ENCODE data around the gene ALOX15. TPM values are rescaled to one million over a fixed set of nuclear protein-coding genes. Genes with fewer than 3 reads are reported as not detected.
"Not testable (repeated sequence)": the region's sequence is repeated elsewhere in the genome, so short reads cannot be mapped to it uniquely, and the experiment has no call there.

Gene ALOX15
- total RNA-seq, 2 experiments from 2014 or later = not detected

DNA sequence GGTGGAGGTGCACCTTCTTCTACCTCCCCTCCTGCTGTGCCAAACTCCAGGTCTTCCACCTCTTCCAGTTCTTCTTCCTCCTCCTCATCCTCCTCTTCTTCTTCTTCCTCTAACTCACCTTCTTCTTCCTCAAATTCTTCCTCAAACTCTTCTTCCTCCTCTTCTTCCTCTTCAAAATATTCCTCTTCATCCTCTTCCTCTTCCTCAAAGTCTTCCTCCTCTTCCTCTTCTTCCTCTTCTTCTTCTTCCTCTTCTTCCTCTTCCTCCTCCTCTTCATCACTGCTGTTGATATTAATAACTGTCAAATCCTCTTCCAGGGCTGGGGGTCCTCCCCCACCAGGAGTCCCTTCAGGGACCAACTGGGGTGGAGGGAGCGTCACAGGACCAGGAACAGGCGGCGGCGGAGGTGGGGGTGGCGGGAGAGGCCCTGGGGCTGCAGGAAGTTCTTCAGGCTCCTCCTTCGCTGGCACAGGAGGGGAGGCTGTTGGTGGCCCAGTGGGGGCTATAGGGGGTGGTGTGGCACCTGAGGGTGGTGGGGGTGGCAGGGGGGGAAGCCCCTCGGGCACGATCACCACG is 30.7 kb upstream of the ALOX15 start:
- Mint-ChIP-seq H3K4me1 (no peaks in the 10 kb centered on the region), H3K36me3 (peaks cover 15% of the 10 kb centered on the region), H3K27me3 (no peaks in the 10 kb centered on the region), H3K4me3 (no peak overlapping the region), H3K9me3 (no peaks in the 10 kb centered on the region), H3K27ac (no peak overlapping the region)
- DNase-seq (no peak), ATAC-seq (ENCODE audit: low read depth) (no peak)
- POLR2A ChIA-PET = no interaction called here

DNA sequence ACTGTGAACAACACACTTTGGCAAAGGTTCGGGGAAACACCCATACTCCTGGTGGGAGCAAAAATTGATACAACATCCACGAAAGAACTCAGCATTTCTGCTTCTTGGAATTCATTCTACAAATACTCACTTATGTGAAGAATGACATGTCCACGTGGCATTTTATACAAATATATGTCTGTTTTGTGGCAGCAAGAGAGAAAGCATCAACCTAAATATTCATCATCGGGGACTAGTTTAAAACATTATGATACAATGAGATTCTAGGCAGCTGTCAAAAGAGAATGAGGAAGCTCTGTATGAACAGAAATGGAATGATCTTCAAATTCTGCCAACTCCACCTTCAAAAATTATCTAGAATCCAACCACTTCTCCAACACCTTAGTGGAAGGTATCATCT is 25.7 kb upstream of the ALOX15 start:
- Mint-ChIP-seq H3K4me3 (no peak overlapping the region), H3K36me3 (peaks cover 10% of the 10 kb centered on the region), H3K27me3 (peaks cover 6% of the 10 kb centered on the region), H3K27ac (no peak overlapping the region), H3K4me1 (peaks cover 3% of the 10 kb centered on the region), H3K9me3 (no peaks in the 10 kb centered on the region)
- ATAC-seq (ENCODE audit: low read depth) (no peak), DNase-seq (no peak)
- POLR2A ChIA-PET = no interaction called here

DNA sequence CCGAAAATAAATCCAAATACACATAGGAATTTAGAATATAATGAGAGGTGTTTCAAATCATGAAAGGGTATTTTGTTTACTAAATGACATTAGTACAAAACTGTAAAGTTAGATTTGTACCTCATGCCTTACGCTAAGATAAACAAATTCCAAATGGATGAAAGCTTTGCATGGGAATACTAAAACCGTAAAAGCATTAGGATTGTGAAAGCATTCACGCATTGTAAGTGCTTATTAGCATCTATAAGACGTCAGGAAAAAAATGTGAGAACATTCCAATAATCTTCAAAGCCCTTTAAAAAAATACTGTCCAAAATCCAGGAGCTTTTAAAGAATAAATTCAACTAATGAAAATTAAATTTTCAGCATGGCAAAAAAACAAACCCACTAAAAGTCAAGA is 24.8 kb upstream of the ALOX15 start:
- Mint-ChIP-seq H3K27ac (no peak overlapping the region), H3K27me3 (peaks cover 6% of the 10 kb centered on the region), H3K4me1 (peaks cover 3% of the 10 kb centered on the region), H3K36me3 (peaks cover 8% of the 10 kb centered on the region), H3K9me3 (no peaks in the 10 kb centered on the region), H3K4me3 (no peak overlapping the region)
- POLR2A ChIA-PET = no interaction called here
- DNase-seq (no peak), ATAC-seq (ENCODE audit: low read depth) (no peak)

DNA sequence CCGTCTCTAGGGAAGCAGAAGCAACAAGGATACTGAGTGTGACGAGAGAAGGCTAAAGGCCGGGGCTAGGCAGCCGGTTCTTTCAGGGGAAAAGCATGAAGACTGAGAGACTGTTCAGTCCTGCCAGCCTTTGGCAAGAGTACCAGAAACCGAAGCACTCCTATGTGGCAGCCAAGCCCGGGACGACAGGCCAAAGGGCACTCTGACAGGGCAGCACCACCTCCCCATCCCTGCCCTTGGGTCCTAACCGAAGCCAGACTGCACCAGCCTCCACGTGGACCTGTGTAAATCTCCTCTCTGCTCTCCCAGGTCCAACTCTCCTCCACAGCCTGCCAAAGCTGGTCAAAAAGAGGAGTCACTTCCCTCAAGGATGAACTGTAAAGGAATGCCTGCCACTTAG is 23.5 kb upstream of the ALOX15 start:
- Mint-ChIP-seq H3K27me3 (peaks cover 6% of the 10 kb centered on the region), H3K4me1 (peaks cover 3% of the 10 kb centered on the region), H3K4me3 (no peak overlapping the region), H3K9me3 (no peaks in the 10 kb centered on the region), H3K27ac (no peak overlapping the region), H3K36me3 (no peaks in the 10 kb centered on the region)
- no peak for DNase-seq
- ATAC-seq (ENCODE audit: low read depth) = no peak
- POLR2A ChIA-PET = no interaction called here

DNA sequence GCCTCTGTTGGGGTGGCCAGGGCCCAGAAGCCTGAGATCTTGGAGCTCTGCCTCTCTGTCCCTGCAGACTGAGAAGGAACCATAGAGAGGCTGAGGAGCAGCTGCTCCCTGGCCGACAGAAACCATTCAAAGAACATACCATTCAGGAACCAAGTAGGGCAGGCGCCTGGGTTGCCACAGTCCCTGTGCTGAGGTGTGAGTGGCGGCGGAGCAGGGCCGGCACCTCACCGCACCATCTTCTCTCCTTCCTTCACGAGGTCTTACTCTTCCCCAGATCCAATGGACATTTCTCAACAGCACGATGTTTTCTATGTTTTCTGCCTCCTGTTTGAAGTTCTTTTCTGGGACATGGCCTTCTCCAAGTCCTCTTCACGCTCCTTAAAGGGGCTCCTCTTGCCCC is 22.8 kb upstream of the ALOX15 start:
- Mint-ChIP-seq H3K36me3 (no peaks in the 10 kb centered on the region), H3K4me3 (no peak overlapping the region), H3K4me1 (peaks cover 3% of the 10 kb centered on the region), H3K27ac (no peak overlapping the region), H3K27me3 (peaks cover 6% of the 10 kb centered on the region), H3K9me3 (no peaks in the 10 kb centered on the region)
- DNase-seq (no peak), ATAC-seq (ENCODE audit: low read depth) (no peak)
- POLR2A ChIA-PET = no interaction called here

DNA sequence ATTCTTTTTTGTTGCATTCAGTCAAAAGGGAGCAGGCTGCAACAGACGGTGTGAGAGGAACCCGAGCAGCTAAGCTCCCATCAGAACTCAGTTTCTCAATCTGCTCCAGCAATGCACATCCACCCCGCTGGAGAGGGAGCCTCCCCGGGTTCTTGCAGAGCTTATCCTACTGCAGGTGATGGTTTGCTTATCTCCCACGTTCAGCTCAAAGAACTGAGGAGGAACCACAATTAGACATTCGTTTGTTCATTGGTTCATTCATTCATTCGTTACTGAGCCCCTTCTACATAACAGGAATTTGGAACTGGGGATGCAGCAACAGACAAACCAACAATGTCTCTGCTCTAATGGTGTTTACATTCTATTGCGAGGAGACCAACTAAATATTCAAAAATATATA is 22.2 kb upstream of the ALOX15 start:
- peaks cover 3% of the 10 kb centered on the region for H3K4me1 Mint-ChIP-seq
- POLR2A ChIA-PET = no interaction called here
- H3K9me3 Mint-ChIP-seq = no peaks in the 10 kb centered on the region
- no peak overlapping the region for H3K27ac Mint-ChIP-seq
- ATAC-seq (ENCODE audit: low read depth) (no peak), DNase-seq (no peak)
- H3K36me3 Mint-ChIP-seq = no peaks in the 10 kb centered on the region
- no peak overlapping the region for H3K4me3 Mint-ChIP-seq
- H3K27me3 Mint-ChIP-seq = peaks cover 6% of the 10 kb centered on the region

DNA sequence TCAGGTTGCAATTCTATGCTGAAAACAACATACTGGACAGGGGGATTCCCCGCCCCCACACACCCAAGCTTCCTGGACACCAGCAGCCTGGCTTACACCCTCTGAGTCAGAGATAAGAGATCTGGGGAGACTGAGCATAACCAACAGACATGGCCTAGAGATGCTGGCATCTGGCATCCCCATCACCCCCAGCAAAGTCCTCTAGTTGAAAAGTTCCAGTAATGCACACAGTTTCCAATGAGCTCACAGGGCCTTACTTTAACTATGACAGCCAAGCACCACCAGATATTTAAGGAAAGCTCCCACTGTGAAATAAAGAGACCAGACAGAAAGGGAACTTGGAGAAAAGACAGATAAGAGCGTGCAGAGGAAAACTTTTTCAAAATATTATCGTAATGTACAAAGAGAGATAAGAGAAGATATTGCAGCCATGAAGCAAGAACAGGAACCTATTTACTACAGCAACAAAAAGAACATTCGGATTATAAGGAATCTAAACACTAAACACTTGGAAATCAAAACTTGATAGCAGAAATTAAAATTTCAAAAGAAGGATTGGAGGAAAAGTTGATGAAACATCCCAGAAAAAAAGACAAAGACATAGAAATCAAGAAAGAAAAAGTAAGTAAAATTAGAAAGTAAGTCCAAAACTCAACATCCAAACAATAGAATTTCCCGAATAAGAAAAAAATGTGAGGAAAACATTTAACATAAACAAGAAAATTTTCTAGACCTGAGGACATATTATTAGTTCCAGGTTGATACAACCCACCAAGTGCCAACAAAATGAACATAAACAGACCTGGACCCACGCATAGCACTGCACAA is 17.2 kb upstream of the ALOX15 start:
- H3K4me3 Mint-ChIP-seq = no peak overlapping the region
- no peak overlapping the region for H3K27ac Mint-ChIP-seq
- no peaks in the 10 kb centered on the region for H3K9me3 Mint-ChIP-seq
- DNase-seq = no peak
- POLR2A ChIA-PET = interaction anchor here (0.6 kb wide), 1 partner anchor 96 kb away, joined by 3 read pairs; no protein-coding TSS in a partner anchor
- peaks cover 5% of the 10 kb centered on the region for H3K27me3 Mint-ChIP-seq
- peaks cover 2% of the 10 kb centered on the region for H3K4me1 Mint-ChIP-seq
- peak; percentile 47 for ATAC-seq (ENCODE audit: low read depth)
- no peaks in the 10 kb centered on the region for H3K36me3 Mint-ChIP-seq

DNA sequence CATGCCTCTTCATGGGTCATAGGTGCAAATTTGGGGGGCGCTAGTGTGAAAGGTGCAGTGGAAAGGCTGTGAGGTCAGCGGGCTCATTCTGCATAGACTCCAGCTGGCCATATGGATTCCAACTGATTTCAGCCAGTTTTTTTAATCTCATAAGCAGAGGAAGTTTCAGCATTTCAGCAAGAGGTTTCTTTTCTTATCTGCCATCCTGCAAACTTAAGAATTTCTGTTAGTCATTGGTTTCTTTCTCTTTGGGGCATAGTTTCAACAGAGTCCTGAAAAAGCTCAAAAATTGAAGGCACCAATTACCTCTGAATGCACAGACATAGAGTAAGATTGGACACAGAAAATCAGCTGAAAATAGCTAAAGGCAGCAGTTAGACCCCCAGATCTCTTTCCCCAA is 16.2 kb upstream of the ALOX15 start:
- no peaks in the 10 kb centered on the region for H3K9me3 Mint-ChIP-seq
- no peak overlapping the region for H3K4me3 Mint-ChIP-seq
- H3K27ac Mint-ChIP-seq = no peak overlapping the region
- POLR2A ChIA-PET = no interaction called here
- H3K36me3 Mint-ChIP-seq = no peaks in the 10 kb centered on the region
- H3K4me1 Mint-ChIP-seq = peaks cover 2% of the 10 kb centered on the region
- DNase-seq = no peak
- H3K27me3 Mint-ChIP-seq = peaks cover 6% of the 10 kb centered on the region
- ATAC-seq (ENCODE audit: low read depth) = no peak

DNA sequence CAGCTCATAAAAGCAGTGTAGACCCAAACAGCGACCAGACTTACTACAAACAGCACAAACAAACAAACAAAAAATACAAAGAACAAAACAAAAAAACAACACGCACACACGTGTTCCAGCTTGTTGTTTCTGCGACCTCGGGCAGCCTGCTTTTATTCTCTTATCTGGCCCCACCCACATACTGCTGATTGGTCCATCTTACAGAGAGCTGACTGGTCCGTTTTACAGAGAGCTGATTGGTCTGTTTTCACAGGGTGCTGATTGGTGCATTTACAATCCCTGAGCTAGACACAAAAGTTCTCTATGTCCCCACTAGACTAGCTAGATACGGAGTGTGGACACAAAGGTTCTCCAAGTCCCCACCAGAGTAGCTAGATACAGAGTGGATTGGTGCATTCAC is 14.5 kb upstream of the ALOX15 start:
- H3K4me1 Mint-ChIP-seq; H3K36me3 Mint-ChIP-seq; H3K9me3 Mint-ChIP-seq; H3K4me3 Mint-ChIP-seq; H3K27ac Mint-ChIP-seq; ATAC-seq (ENCODE audit: low read depth); H3K27me3 Mint-ChIP-seq; POLR2A ChIA-PET; DNase-seq: not testable (repeated sequence)

DNA sequence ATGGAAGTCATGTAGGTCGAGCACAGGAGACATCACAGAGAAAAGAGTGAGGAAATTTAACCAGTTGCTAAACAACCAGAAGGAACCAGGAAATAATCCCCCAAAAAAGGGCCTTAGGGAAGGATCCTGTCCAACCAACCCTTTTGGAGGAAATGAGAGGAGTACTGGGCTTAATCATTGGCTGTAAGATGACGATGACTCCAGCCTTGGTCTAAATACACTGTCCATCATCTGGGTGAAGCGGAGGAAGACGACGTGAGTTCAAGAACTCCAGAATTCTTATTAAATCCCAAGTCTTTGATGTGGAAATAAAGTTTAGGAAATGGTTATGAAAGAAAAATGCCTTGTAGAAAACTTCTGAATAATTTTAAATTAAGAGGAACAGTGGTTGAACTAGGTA is 11.5 kb upstream of the ALOX15 start:
- Mint-ChIP-seq H3K9me3 (no peaks in the 10 kb centered on the region), H3K27ac (no peak overlapping the region), H3K4me1 (no peaks in the 10 kb centered on the region), H3K4me3 (no peak overlapping the region), H3K27me3 (peaks cover 11% of the 10 kb centered on the region), H3K36me3 (no peaks in the 10 kb centered on the region)
- POLR2A ChIA-PET = no interaction called here
- no peak for DNase-seq
- ATAC-seq (ENCODE audit: low read depth) = no peak

DNA sequence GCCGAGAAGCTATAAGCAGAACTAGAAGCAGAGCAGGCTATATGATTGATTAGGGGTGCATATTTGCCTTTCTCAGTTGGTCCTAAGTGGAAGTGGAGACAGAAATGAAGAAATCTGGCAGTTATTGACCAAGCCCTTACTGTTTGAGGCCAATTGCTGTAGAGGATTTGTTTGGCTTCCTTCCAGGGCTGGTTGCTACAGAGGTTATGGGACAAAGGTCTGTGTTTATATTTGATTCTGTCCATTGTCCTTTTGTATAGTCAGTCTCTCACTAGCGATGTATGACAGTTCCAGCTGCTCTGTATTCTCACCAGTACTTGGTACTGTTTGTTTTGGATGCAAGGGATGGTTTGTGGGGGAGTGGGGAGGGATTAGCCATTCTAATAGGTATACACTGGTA is 7.3 kb upstream of the ALOX15 start:
- ATAC-seq (ENCODE audit: low read depth) = no peak
- Mint-ChIP-seq H3K27ac (no peak overlapping the region), H3K27me3 (peaks cover 25% of the 10 kb centered on the region), H3K9me3 (no peaks in the 10 kb centered on the region), H3K4me3 (no peak overlapping the region), H3K4me1 (no peaks in the 10 kb centered on the region), H3K36me3 (no peaks in the 10 kb centered on the region)
- DNase-seq = no peak
- POLR2A ChIA-PET = no interaction called here

DNA sequence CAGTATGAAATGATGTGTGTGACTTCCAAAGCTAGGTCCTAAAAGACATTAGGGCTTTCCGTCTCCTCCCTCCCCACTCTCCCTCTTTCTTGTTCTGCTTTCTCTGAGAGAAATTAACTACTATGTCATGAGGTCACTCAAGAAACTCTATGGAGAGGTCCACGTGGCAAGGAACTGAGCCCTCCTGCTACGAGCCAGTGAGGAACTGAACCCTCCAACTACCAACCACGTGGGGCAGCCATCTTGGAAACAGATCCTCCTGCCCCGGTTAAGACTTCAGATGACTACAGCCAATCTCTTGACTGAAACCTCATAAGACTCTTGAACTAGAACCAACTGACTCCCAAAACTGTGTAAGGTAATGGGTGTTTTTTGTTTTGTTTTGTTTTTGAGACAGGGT is 4.2 kb upstream of the ALOX15 start:
- Mint-ChIP-seq H3K9me3 (no peaks in the 10 kb centered on the region), H3K27me3 (peaks cover 55% of the 10 kb centered on the region), H3K4me1 (peaks cover 3% of the 10 kb centered on the region), H3K4me3 (no peak overlapping the region), H3K36me3 (no peaks in the 10 kb centered on the region), H3K27ac (no peak overlapping the region)
- POLR2A ChIA-PET = no interaction called here
- DNase-seq = no peak
- ATAC-seq (ENCODE audit: low read depth) = no peak

DNA sequence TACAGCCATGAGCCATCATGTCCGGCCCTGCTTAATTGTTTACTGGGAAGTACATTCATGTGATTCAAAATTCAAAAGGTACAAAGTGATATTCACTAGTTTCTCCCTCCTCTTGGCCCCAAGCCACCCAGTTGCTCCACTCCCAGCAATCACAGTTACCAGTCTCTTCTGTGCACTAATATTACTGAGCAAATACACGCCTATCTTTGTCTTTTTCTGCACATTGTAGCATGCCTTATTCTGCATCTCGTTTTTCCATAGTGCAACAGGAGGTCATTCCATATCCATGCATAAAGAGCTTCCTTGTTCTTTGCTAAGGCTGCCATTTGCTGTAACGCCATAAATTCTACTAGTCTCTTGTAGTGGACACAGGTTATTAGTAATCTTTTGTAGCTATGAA is 2.2 kb upstream of the ALOX15 start:
- Mint-ChIP-seq H3K27ac (no peak overlapping the region), H3K27me3 (peaks cover 60% of the 10 kb centered on the region), H3K9me3 (no peaks in the 10 kb centered on the region), H3K4me1 (peaks cover 7% of the 10 kb centered on the region), H3K4me3 (no peak overlapping the region), H3K36me3 (no peaks in the 10 kb centered on the region)
- no peak for DNase-seq
- ATAC-seq (ENCODE audit: low read depth) = no peak
- POLR2A ChIA-PET = no interaction called here

DNA sequence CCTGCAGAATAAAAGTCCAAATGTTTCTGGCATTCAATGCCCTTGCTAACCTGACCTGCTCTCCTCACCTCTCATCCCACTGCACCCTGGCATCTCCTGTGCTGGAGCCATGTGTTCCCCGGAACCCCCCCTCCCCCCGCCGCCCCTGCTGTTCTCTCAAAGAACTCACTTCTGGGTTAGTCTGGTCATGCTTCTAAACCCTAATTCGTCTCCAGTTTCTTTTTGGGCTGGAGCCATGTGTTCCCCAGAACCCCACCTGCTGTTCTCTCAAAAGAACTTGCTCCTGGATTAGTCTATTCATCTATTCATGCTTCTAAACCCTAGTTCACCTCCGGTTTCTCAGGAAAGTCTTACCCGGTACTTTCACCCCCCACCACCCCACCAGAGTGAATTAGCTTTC is 808 bp upstream of the ALOX15 start:
- no peak for ATAC-seq (ENCODE audit: low read depth)
- H3K4me1 Mint-ChIP-seq = peaks cover 9% of the 10 kb centered on the region
- no peak overlapping the region for H3K27ac Mint-ChIP-seq
- H3K36me3 Mint-ChIP-seq = peaks cover 2% of the 10 kb centered on the region
- H3K4me3 Mint-ChIP-seq = no peak overlapping the region
- POLR2A ChIA-PET = no interaction called here
- DNase-seq = no peak
- H3K9me3 Mint-ChIP-seq = no peaks in the 10 kb centered on the region
- H3K27me3 Mint-ChIP-seq = peaks cover 68% of the 10 kb centered on the region

Data from activated naive CD8-positive, alpha-beta T cell treated with anti-CD3 and anti-CD28 coated beads, Interleukin-2, amount 10 ng/mL, durations not matched to agents 7 days and 5 days (primary cell).